ENCODE measurements around the gene ANKMY2. TPM values are rescaled to one million over a fixed set of nuclear protein-coding genes. Genes with fewer than 3 reads are reported as not detected.

Gene ANKMY2
- total and polyA plus RNA-seq, 3 donors from 2014 or later: 13.4 to 17.5 (median 17.0) TPM

DNA sequence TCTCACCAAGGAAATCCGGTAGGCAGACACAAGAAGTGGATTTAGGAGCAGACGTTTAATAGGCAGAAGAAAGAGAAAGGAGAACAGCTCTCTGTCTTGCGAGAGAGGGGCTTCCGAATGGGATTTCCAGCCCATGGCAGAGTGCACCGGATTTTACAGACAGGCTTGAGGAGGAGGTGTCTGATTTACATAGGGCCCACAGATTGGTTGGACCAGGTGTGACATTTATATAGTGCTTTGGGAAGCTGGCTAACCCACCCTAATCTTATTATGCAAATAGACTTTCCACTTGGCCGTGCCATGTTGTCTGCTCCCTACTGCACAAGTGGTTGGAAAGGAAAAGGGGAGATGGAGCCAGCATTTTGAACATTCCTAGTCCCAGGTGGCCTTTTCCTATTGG, 57.8 kb downstream of the ANKMY2 start:
- Histone ChIP-seq H3K9me3 (no peaks in the 10 kb centered on the region), H3K4me3 (no peak overlapping the region), H3K36me3 (ENCODE audit: low read depth, missing control alignments) (no peaks in the 10 kb centered on the region), H3K4me1 (no peaks in the 10 kb centered on the region), H3K27ac (no peak overlapping the region), H3K27me3 (no peaks in the 10 kb centered on the region)
- no peak for DNase-seq
- no peak for TF ChIP-seq POLR2A (IDR thresholded peaks at IDR 0.05)
- TF ChIP-seq, protein P1, sequence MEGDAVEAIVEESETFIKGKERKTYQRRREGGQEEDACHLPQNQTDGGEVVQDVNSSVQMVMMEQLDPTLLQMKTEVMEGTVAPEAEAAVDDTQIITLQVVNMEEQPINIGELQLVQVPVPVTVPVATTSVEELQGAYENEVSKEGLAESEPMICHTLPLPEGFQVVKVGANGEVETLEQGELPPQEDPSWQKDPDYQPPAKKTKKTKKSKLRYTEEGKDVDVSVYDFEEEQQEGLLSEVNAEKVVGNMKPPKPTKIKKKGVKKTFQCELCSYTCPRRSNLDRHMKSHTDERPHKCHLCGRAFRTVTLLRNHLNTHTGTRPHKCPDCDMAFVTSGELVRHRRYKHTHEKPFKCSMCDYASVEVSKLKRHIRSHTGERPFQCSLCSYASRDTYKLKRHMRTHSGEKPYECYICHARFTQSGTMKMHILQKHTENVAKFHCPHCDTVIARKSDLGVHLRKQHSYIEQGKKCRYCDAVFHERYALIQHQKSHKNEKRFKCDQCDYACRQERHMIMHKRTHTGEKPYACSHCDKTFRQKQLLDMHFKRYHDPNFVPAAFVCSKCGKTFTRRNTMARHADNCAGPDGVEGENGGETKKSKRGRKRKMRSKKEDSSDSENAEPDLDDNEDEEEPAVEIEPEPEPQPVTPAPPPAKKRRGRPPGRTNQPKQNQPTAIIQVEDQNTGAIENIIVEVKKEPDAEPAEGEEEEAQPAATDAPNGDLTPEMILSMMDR (IDR thresholded peaks at IDR 0.05): no peak
- 41 to 67% methylated on average over 6 of the region's 6 CpGs for WGBS, 2 donors
- intact Hi-C loops (cut with DNase I; ENCODE audit: low total_unique reads): no loop called here

DNA sequence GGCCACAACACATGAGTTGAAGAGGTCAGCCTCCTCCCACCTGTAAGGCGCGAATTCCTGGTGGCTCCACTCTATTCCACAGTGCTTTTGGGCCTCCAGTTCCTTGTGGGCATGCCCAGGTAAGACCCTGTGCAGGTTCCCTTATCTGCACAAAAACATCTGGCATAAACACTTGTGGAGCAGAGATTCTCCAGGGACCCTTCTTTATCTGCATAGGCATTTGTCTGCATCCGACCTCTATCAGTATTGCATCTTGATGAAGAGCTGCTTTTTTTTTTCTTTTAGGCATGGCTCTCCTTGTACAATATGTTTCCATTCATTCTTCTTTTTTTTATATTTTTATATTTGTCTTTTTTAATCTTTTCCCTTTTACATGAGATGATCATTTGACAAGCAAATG, 58.4 kb downstream of the ANKMY2 start:
- no peaks in the 10 kb centered on the region for H3K4me1 ChIP-seq
- no peaks in the 10 kb centered on the region for H3K9me3 ChIP-seq
- H3K36me3 ChIP-seq (ENCODE audit: low read depth, missing control alignments): no peaks in the 10 kb centered on the region
- no peak for DNase-seq
- no peaks in the 10 kb centered on the region for H3K27me3 ChIP-seq
- H3K27ac ChIP-seq: no peak overlapping the region
- H3K4me3 ChIP-seq: no peak overlapping the region
- TF ChIP-seq, protein P1 (IDR thresholded peaks at IDR 0.05): no peak
- no peak for TF ChIP-seq POLR2A (IDR thresholded peaks at IDR 0.05)
- 64 to 70% methylated on average over 3 of the region's 3 CpGs for WGBS, 2 donors
- intact Hi-C loops (cut with DNase I; ENCODE audit: low total_unique reads): no loop called here

DNA sequence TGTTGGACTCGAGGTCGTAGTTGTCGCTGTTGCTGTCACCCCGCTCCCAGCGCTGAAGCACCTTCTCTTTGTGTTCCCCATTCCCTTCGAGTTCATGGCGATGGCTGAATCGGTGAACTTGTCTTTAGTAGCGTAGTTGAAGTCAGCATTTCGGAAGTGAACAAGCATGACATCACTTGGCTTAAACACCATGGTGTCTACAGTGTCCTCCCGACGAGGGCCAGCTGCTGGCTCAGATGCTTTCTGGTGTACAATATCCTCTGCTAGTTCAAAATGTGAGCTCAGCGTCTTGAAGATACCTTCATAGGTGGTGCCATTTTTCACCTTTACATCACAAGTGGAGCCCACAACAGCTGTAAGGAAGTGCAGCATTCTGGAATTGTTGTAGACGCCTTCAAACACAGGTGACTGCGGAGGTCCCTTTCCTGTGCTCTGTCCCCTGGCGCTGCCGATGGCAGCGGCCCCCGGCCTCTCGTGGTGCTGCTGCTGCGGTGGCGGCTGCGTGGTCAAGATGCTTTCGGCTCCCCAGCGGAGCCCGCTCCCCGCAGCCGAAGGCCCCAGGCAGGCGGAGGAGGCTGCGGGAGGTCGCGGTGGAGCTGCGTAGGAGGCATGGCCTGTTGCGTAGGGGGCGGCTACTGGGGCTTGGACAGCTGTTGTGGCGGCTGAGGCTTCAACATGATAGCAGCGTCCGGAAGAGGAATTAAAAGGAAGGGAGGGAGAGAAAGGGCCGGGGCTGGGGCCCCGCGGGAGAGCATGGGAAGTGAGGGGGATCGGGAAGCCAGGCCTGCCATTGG, 59.3 kb downstream of the ANKMY2 start:
- DNase-seq: no peak
- H3K4me3 ChIP-seq: peak overlapping the region in 1 of 2 donors; percentile 34
- intact Hi-C loops (cut with DNase I; ENCODE audit: low total_unique reads): no loop called here

DNA sequence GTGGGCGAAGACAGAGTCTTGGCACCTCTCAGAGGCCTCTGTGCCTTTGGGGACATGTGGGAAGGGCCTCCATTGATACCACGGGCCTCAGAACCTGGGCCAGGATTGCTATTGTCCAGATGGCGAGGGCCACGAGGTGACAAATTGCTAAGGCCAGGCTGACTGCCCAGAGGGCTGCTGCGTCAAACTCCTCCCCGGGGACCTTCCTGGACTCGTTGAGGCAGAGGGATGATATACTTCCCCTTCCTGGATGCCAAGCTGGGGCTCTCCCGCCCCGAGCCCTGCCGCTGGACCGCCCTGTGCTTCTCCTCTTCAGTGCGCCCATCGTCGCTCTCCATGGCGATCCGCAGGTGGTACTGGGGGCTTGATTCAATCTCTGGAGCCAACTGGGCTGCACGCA, 60.0 kb downstream of the ANKMY2 start:
- no peaks in the 10 kb centered on the region for H3K36me3 ChIP-seq (ENCODE audit: low read depth, missing control alignments)
- WGBS, 2 donors: 67 to 74% methylated on average over 8 to 17 of the region's 17 CpGs
- no peak for TF ChIP-seq POLR2A (IDR thresholded peaks at IDR 0.05)
- TF ChIP-seq, protein P1 (IDR thresholded peaks at IDR 0.05): no peak
- H3K9me3 ChIP-seq: no peaks in the 10 kb centered on the region
- H3K27ac ChIP-seq: no peak overlapping the region
- H3K4me1 ChIP-seq: no peaks in the 10 kb centered on the region
- H3K27me3 ChIP-seq: no peaks in the 10 kb centered on the region
- DNase-seq: no peak
- H3K4me3 ChIP-seq: no peak overlapping the region
- intact Hi-C loops (cut with DNase I; ENCODE audit: low total_unique reads): no loop called here

More for the DNA sequence above, 59.3 kb downstream of the ANKMY2 start:
- 51 to 62% methylated on average over 33 to 42 of the region's 42 CpGs for WGBS, 2 donors
- no peaks in the 10 kb centered on the region for H3K36me3 ChIP-seq (ENCODE audit: low read depth, missing control alignments)
- no peaks in the 10 kb centered on the region for H3K4me1 ChIP-seq
- TF ChIP-seq, protein P1 (IDR thresholded peaks at IDR 0.05): no peak
- TF ChIP-seq POLR2A (IDR thresholded peaks at IDR 0.05): no peak
- H3K27me3 ChIP-seq: no peaks in the 10 kb centered on the region
- H3K27ac ChIP-seq: no peak overlapping the region
- H3K9me3 ChIP-seq: no peaks in the 10 kb centered on the region

DNA sequence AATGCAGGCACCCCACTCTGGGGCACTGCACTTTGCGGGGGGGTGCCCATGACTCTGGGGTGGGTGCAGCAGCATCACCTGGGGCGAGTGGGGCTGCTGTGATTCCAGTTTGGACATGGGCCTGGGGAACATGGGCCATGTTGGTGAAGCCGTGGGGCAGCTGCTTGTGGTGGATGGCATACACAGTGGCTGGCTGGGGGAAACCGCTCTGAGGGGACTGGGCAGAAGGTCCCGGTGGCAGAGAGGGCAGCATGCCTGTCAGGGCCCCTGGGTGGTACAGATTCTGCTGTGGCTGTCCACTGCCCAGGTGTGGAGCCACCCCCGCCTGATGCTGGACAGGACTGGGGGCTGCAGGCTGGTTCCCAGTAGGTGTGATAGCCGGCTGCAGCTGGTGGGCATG, 61.7 kb downstream of the ANKMY2 start:
- TF ChIP-seq, protein P1 (IDR thresholded peaks at IDR 0.05): no peak
- no peak for TF ChIP-seq POLR2A (IDR thresholded peaks at IDR 0.05)
- no peaks in the 10 kb centered on the region for H3K9me3 ChIP-seq
- H3K36me3 ChIP-seq (ENCODE audit: low read depth, missing control alignments): no peaks in the 10 kb centered on the region
- no peaks in the 10 kb centered on the region for H3K4me1 ChIP-seq
- H3K4me3 ChIP-seq: no peak overlapping the region
- WGBS, 2 donors: 91% methylated on average over 4 to 6 of the region's 7 CpGs
- H3K27ac ChIP-seq: no peak overlapping the region
- no peak for DNase-seq
- H3K27me3 ChIP-seq: no peaks in the 10 kb centered on the region
- intact Hi-C loops (cut with DNase I; ENCODE audit: low total_unique reads): no loop called here
